ENCODE data around the gene LPP.

The LPP gene

GRCh38 chr3:188327433-188327832, 173.5 kb downstream of the LPP start:
- no peak overlapping the region for H3K27ac ChIP-seq
- no peak for TF ChIP-seq CTCF (conservative IDR thresholded peaks at IDR 0.05; ENCODE audit: low read depth)
- CTCF ChIA-PET = interaction anchor here (0.5 kb wide), 1 partner anchor 70 kb away, joined by 3 read pairs; no protein-coding TSS in a partner anchor
- DNase-seq (ENCODE audit: low spot score) = no peak
- POLR2A ChIA-PET (ENCODE audit: low non-redundant PET) = no interaction called here

- ChIA-PET POLR2A (ENCODE audit: low non-redundant PET) (no interaction called here), CTCF (interaction anchor here (0.6 to 0.7 kb wide), 3 partner anchors 13 to 1288 kb away, joined by 3 to 5 read pairs (median 3); no protein-coding TSS in a partner anchor)
- no peak for TF ChIP-seq CTCF (conservative IDR thresholded peaks at IDR 0.05; ENCODE audit: low read depth)
- no peak for DNase-seq (ENCODE audit: low spot score)
- H3K27ac ChIP-seq = no peak overlapping the region
Measured at GRCh38 chr3:188330138-188330537, 176.2 kb downstream of the LPP start.

- TF ChIP-seq CTCF (conservative IDR thresholded peaks at IDR 0.05; ENCODE audit: low read depth) = no peak
- no peak overlapping the region for H3K27ac ChIP-seq
- ChIA-PET CTCF (no interaction called here), POLR2A (ENCODE audit: low non-redundant PET) (no interaction called here)
- DNase-seq (ENCODE audit: low spot score) = no peak
Measured at GRCh38 chr3:188331166-188331565, 177.2 kb downstream of the LPP start.

GRCh38 chr3:188332085-188332484, 178.1 kb downstream of the LPP start:
- POLR2A ChIA-PET (ENCODE audit: low non-redundant PET) = no interaction called here
- TF ChIP-seq CTCF (conservative IDR thresholded peaks at IDR 0.05; ENCODE audit: low read depth) = no peak

DNA sequence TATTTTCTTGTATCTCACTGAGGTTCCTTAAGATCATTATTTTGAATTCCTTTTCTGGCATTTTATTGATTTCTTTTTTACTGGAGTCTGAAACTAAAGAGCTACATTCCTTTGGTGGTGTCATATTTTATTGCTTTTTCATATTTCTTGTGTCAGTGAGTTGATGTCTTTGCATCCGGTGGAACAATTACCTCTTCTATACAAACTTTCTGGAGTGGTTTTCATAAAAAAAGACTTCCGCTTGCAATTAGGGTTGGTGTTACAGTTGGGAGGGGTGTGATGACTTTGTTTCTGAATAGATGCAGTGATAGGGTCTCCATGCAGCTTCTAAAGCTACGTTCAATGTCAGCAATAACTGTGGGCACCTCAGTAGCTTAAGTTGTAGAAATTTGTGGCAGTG, 181.7 kb downstream of the LPP start:
- POLR2A ChIA-PET (ENCODE audit: low non-redundant PET) = no interaction called here
- CTCF ChIA-PET = no interaction called here
- no peak for DNase-seq (ENCODE audit: low spot score)
- no peak for TF ChIP-seq CTCF (conservative IDR thresholded peaks at IDR 0.05; ENCODE audit: low read depth)
- H3K27ac ChIP-seq = no peak overlapping the region

More at GRCh38 chr3:188332085-188332484, 178.1 kb downstream of the LPP start:
- no peak for DNase-seq (ENCODE audit: low spot score)
- CTCF ChIA-PET = no interaction called here
- no peak overlapping the region for H3K27ac ChIP-seq

- no peak for DNase-seq (ENCODE audit: low spot score)
- no peak overlapping the region for H3K27ac ChIP-seq
- TF ChIP-seq CTCF (conservative IDR thresholded peaks at IDR 0.05; ENCODE audit: low read depth) = no peak
- POLR2A ChIA-PET (ENCODE audit: low non-redundant PET) = no interaction called here
- CTCF ChIA-PET = no interaction called here
Measured at GRCh38 chr3:188336178-188336577, 182.2 kb downstream of the LPP start.

DNA sequence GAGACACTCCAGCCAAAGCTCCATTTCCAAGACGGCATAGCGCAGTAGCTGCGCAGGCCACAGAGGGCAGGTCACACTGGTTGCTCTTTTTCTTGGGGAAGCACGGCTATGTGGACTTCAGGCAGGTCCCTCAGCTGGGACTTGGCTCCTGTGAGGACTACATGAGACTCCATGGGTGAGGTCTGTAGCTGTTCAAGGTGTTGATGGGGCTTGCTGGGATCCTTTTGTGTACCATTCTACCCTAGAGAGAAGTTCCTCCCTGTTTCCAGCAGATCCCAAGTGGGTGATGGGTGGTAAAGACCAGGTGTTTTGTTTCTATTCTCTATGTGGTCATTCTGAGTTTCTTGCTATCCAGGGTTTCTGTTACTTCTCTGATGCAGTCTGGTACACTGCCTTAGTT, 183.3 kb downstream of the LPP start:
- CTCF ChIA-PET = no interaction called here
- H3K27ac ChIP-seq = no peak overlapping the region
- DNase-seq (ENCODE audit: low spot score) = no peak
- POLR2A ChIA-PET (ENCODE audit: low non-redundant PET) = no interaction called here
- no peak for TF ChIP-seq CTCF (conservative IDR thresholded peaks at IDR 0.05; ENCODE audit: low read depth)
